ENCODE results near the gene REXO5.

DNA sequence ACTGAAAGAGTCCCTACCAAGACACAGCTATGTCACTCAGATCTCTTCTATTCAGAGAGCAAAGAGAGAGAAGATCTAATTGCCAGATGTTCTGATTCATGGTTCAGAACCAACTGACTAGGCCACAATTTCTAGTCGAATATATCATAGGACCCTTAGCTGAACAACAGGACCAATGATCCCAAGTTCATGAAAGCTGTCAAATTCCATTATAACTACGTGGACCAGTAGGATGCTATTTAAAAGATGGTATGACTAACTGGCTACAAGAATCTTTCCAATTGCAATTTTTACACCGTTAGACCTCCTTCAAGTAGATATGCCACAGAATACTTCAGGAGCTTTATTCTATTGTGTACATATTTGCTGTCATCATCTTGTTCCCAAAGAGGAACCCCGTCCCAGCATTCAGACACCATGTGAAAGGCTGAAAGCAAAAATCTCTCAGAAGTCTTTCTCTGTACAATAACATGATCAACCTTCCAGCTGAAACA, 67.8 kb downstream of the REXO5 start:
- TF ChIP-seq, protein P1, sequence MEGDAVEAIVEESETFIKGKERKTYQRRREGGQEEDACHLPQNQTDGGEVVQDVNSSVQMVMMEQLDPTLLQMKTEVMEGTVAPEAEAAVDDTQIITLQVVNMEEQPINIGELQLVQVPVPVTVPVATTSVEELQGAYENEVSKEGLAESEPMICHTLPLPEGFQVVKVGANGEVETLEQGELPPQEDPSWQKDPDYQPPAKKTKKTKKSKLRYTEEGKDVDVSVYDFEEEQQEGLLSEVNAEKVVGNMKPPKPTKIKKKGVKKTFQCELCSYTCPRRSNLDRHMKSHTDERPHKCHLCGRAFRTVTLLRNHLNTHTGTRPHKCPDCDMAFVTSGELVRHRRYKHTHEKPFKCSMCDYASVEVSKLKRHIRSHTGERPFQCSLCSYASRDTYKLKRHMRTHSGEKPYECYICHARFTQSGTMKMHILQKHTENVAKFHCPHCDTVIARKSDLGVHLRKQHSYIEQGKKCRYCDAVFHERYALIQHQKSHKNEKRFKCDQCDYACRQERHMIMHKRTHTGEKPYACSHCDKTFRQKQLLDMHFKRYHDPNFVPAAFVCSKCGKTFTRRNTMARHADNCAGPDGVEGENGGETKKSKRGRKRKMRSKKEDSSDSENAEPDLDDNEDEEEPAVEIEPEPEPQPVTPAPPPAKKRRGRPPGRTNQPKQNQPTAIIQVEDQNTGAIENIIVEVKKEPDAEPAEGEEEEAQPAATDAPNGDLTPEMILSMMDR (IDR thresholded peaks at IDR 0.05) = no peak
- TF ChIP-seq POLR2A (IDR thresholded peaks at IDR 0.05) = no peak
- TF ChIP-seq EP300 (IDR thresholded peaks at IDR 0.05) = no peak

Measured in ovary (tissue), 3 donors.